GM12878 (cell line): ENCODE data around the gene SLC15A3. TPM values are rescaled to one million over a fixed set of nuclear protein-coding genes. Genes with fewer than 3 reads are reported as not detected.

Experiments used
- ATAC-seq: fragments of 200-7000 bp; cut with Tn5 transposase; 3 replicates; pipeline ENCODE4 v1.9.1; 2020; ENCODE audit warnings: mild to moderate bottlenecking, moderate library complexity
- BruUV-seq: library from RNA; stranded (reverse); fragments of 400-500 nt; replicated peaks from 2 replicates; lab custom pipeline; 2021; lab: Mats Ljungman, UMichigan
- CTCF ChIA-PET: fragments of 300-600 bp; sonication (Branson Sonifier 250); formaldehyde crosslinking; extraction: SDS; loops from one replicate; lab custom pipeline; 2021; ENCODE audit warnings: inconsistent platforms; lab: Yijun Ruan, JAX
- POLR2A ChIA-PET: fragments of 350-600 bp; formaldehyde crosslinking; extraction: SDS; loops from one replicate; lab custom pipeline; 2021; ENCODE audit warnings: inconsistent platforms; lab: Charles Lee
- RAD21 ChIA-PET: fragments of 300-600 bp; sonication (Branson Sonifier 250); formaldehyde crosslinking; loops from one replicate; lab custom pipeline; 2023; ENCODE audit warnings: antibody characterized with exemption; ENCODE audit not compliant: unreplicated experiment; lab: Charles Lee
- SMC1A ChIA-PET: fragments of 300-600 bp; sonication (Branson Sonifier 250); formaldehyde crosslinking; loops from one replicate; lab custom pipeline; 2023; ENCODE audit not compliant: unreplicated experiment, uncharacterized antibody; lab: Charles Lee
- DNase-seq: peaks from one replicate; pipeline ENCODE4 v3.0.0-alpha.2; 2011; ENCODE audit warnings: low read depth, low spot score
- FAIRE-seq: peaks from 3 replicates; lab custom pipeline; 2011; peaks lifted over from hg19 to GRCh38; lab: Jason Lieb, UNC
- H2AFZ ChIP-seq: 2 replicates; pipeline ENCODE4 v1.6.0; 2011; ENCODE audit warnings: low read depth, low read length, control low read depth; ENCODE audit not compliant: control insufficient read depth
- H3K27ac ChIP-seq: 2 replicates; pipeline ENCODE4 v1.5.1; 2011; ENCODE audit warnings: control low read depth; ENCODE audit not compliant: control insufficient read depth, insufficient read depth
- H3K27me3 ChIP-seq, 2 experiments: replicated peaks in 1 of 2; 2 replicates each; pipeline versions ENCODE4 v1.6.0 to v1.6.1; 2011; ENCODE audit warnings: low read length in 1 of 2; ENCODE audit not compliant: control insufficient read depth in 2 of 2, insufficient read depth in 2 of 2
- H3K36me3 ChIP-seq, 2 experiments: 2 replicates each; pipeline ENCODE4 v1.5.1; 2011; ENCODE audit warnings: low read length in 1 of 2; ENCODE audit not compliant: control insufficient read depth in 2 of 2, insufficient read depth in 2 of 2
- H3K4me1 ChIP-seq: 2 replicates; pipeline ENCODE4 v1.6.1; 2011; ENCODE audit warnings: mild to moderate bottlenecking, low read length, moderate library complexity, mixed read lengths; ENCODE audit not compliant: control insufficient read depth, insufficient read depth
- H3K4me2 ChIP-seq: 2 replicates; pipeline ENCODE4 v1.6.0; 2011; ENCODE audit warnings: control low read depth; ENCODE audit not compliant: control insufficient read depth, insufficient read depth
- H3K4me3 ChIP-seq: fragments of 200-600 bp; sonication (generic); 2 replicates; pipeline ENCODE4 v1.5.1; 2016
- H3K79me2 ChIP-seq: 2 replicates; pipeline ENCODE4 v1.6.0; 2011; ENCODE audit warnings: low read length; ENCODE audit not compliant: control insufficient read depth, insufficient read depth
- H3K9ac ChIP-seq: 2 replicates; pipeline ENCODE4 v1.8.0; 2011; ENCODE audit warnings: low read length, control low read depth, mixed read lengths; ENCODE audit not compliant: control insufficient read depth, insufficient read depth
- H3K9me3 ChIP-seq: replicated peaks from 3 replicates; pipeline ENCODE4 v1.5.1; 2011; ENCODE audit warnings: mild to moderate bottlenecking, low read length; ENCODE audit not compliant: control insufficient read depth, insufficient read depth
- H4K20me1 ChIP-seq: 2 replicates; pipeline ENCODE4 v1.6.0; 2011; ENCODE audit not compliant: control insufficient read depth, insufficient read depth
- ASH2L ChIP-seq: fragments of 300-600, 200-600 bp; sonication (generic); IDR thresholded peaks from 2 replicates; pipeline ENCODE4 v1.6.1; 2017; ENCODE audit warnings: low read depth, mild to moderate bottlenecking, borderline replicate concordance
- MXI1 ChIP-seq: fragments of 150-350 bp; IDR thresholded peaks from 2 replicates; pipeline ENCODE4 v1.6.1; 2011; ENCODE audit warnings: low read depth, mild to moderate bottlenecking, inconsistent platforms, low read length, improper control_type of control experiment
- POU2F2 ChIP-seq: IDR thresholded peaks from 3 replicates; pipeline ENCODE4 v1.6.1; 2011; ENCODE audit warnings: low read depth, mild to moderate bottlenecking, low read length, borderline replicate concordance
- RAD21 ChIP-seq: IDR thresholded peaks from 2 replicates; pipeline ENCODE4 v1.6.1; 2011; ENCODE audit warnings: mild to moderate bottlenecking, low read depth, low read length, moderate library complexity; ENCODE audit not compliant: insufficient read depth
- SMC3 ChIP-seq: IDR thresholded peaks from 2 replicates; pipeline ENCODE4 v1.6.1; 2011; ENCODE audit warnings: low read length, improper control_type of control experiment, borderline replicate concordance
- ZZZ3 ChIP-seq: IDR thresholded peaks from 2 replicates; pipeline ENCODE4 v1.6.1; 2011; ENCODE audit warnings: low read depth; ENCODE audit not compliant: control insufficient read depth, insufficient read length
- WGBS: methylation state at CpG from one replicate; pipeline ENCODE4 v1.1.6; 2016; ENCODE audit warnings: low lambda C conversion rate; ENCODE audit not compliant: insufficient replicate concordance, insufficient coverage; ENCODE audit errors: missing lambda C conversion rate; 5-methylcytosine and 5-hydroxymethylcytosine counted together
- in situ Hi-C: fragments of 300-500 bp; cut with MboI; formaldehyde crosslinking; loops from 9 replicates; pipeline ENCODE4 v1.14.3; 2018; ENCODE audit warnings: mixed read lengths
- intact Hi-C: fragments of 100-400 bp; cut with micrococcal nuclease; formaldehyde crosslinking; loops from one replicate; pipeline ENCODE4 v1.14.2; 2022; ENCODE audit not compliant: unreplicated experiment
- polyA plus RNA-seq, 11 experiments: library from polyadenylated mRNA; depleted of rRNA in 4 of 11; unstranded in 6 of 11; stranded (reverse) in 5 of 11; fragments of >200 nt; fragmentation: Nextera tagmentation in 4 of 11; fragmentation: Illumina TruSeq in 1 of 11; extraction: Ambion mirVana in 4 of 11; extraction: Trizol in 1 of 11; gene quantifications; 1 replicate in 1 of 11; 2 replicates in 10 of 11; pipeline versions ENCODE4 v1.2.1 to v1.2.3, GENCODE V29; 2011 to 2016; ENCODE audit warnings: inconsistent platforms in 2 of 11, missing spikeins in 2 of 11, low read depth in 1 of 11
- total RNA-seq, 4 experiments: library from RNA; depleted of rRNA in 3 of 4; stranded (reverse); fragments of >200 nt in 3 of 4; fragmentation: Illumina TruSeq in 1 of 4; extraction: Trizol in 1 of 4; gene quantifications; 2 replicates each; pipeline versions ENCODE4 v1.2.1 to v1.2.3, GENCODE V29; 2013 to 2021
- TF ChIP-seq, protein P1 (sequence below): IDR thresholded peaks from 2 replicates; pipeline ENCODE4 v1.6.1; 2012; ENCODE audit warnings: low read length, inconsistent platforms
- TF ChIP-seq, protein P2 (sequence below): IDR thresholded peaks from 2 replicates; pipeline ENCODE4 v1.6.1; 2012; ENCODE audit warnings: mild to moderate bottlenecking, low read depth, low read length

The SLC15A3 gene
- total and polyA plus RNA-seq, 10 of the 15 experiments (the other 5 are each of a cell fraction or from before 2014, with no cell fraction given): 17.7 to 102 (median 55.8) TPM

DNA sequence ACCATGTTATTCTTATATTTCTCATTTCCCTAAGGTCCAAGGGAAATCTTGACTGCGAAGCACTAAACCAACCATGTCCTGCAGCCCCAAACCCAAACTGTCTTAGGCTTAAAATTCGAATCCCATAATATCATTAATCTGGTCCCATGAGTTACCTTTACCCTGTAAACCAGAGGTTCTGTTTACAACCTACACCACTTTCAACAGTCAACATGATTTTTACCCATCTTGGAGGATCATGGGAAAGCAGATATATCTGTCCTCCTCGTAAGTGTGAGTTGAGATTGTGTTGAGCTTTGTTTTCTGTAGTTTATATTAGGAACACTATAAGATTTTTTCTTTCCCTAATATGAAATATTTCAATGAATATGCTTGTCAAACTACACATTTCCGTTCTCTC lies 52.0 kb downstream of the SLC15A3 start:
- intact Hi-C loops (loop anchor here (1.0 to 5.0 kb wide), 4 partner anchors 55 to 198 kb away; no protein-coding TSS in a partner anchor), in situ Hi-C loops (loop anchor here (5.0 kb wide), 1 partner anchor 63 kb away; no protein-coding TSS in a partner anchor)
- no TSS peak for BruUV-seq
- ChIA-PET RAD21 (interaction anchor here (1.1 to 2.6 kb wide), 7 partner anchors 13 to 229 kb away, joined by 3 to 12 read pairs (median 4); partner anchors contain the start of gene TMEM109), CTCF (interaction anchor here (0.6 to 11.5 kb wide), 32 partner anchors 8 to 535 kb away, joined by 3 to 135 read pairs (median 6); partner anchors contain the start of genes PTGDR2 and TMEM109), POLR2A (no interaction called here), SMC1A (interaction anchor here (0.6 to 8.0 kb wide), 15 partner anchors 9 to 267 kb away, joined by 3 to 57 read pairs (median 4); partner anchors contain the start of gene TMEM109)
- Histone ChIP-seq H3K9ac (no peak overlapping the region), H3K9me3 (no peaks in the 10 kb centered on the region), H3K4me3 (no peak overlapping the region), H3K4me1 (peaks cover 4% of the 10 kb centered on the region), H3K36me3 (peaks cover 28 to 50% of the 10 kb centered on the region in 2 experiments), H3K27ac (no peak overlapping the region), H4K20me1 (peaks cover 10% of the 10 kb centered on the region), H3K79me2 (peaks cover 21% of the 10 kb centered on the region), H3K27me3 (no peaks in the 10 kb centered on the region), H2AFZ (no peak overlapping the region), H3K4me2 (no peak overlapping the region)
- 28% methylated on average over 4 of the region's 4 CpGs for WGBS
- no peak for FAIRE-seq
- no peak for TF ChIP-seq ZZZ3
- DNase-seq: no peak
- ATAC-seq: no peak

DNA sequence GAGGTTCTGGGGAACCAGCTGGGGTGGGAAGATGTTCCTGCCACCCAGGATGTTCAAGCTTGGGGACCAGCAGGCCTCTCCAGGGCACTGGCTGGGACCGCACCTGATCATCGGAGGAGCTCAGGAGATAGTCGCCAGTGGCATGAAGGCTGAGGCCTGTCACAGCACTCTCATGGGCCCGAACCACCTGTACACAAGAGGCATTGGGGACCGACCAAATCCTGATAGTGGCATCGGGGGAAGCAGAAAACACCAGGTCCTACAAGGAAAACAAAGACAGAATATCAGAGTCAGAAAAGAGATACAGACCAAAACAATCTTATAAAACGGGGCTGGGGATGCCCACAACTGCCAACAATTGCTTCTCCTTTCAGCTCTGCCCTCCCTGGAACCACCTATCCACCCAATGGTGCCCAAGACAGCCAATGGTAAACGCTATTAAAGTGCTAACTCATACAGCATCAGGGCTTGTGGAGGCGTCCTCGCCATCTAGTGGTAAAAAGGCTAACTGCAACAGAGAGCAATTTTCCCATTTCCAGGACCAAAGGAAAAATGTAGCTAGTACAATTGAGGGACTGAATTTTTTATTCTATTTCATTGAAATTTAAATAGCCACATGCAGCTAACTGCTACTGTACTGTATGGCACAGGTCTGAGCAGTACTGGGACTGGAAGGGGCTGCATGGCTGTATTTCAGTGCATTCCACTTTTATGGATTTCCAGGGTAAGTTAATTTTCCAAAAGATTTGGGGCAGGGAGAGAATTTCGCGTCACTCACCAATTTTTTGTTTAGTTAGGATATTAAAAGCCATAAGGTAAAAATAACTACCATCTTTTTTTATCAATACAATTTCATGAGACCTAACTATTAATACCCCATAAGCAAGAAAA lies 52.7 kb downstream of the SLC15A3 start:
- 41% methylated on average over 12 of the region's 12 CpGs for WGBS
- H3K36me3 ChIP-seq: peaks cover 30 to 52% of the 10 kb centered on the region in 2 experiments
- peaks cover 9% of the 10 kb centered on the region for H4K20me1 ChIP-seq
- H3K27me3 ChIP-seq: no peaks in the 10 kb centered on the region
- in situ Hi-C loops: loop anchor here (5.0 kb wide), 1 partner anchor 62 kb away; no protein-coding TSS in a partner anchor
- intact Hi-C loops: loop anchor here (1.0 to 5.0 kb wide), 4 partner anchors 54 to 197 kb away; no protein-coding TSS in a partner anchor
- no peaks in the 10 kb centered on the region; the same call in 1 of the 2 replicates for H3K4me1 ChIP-seq
- SMC1A ChIA-PET: interaction anchor here (0.6 to 8.0 kb wide), 18 partner anchors 8 to 288 kb away, joined by 3 to 57 read pairs (median 4); partner anchors contain the start of gene TMEM109
- DNase-seq (no peak), FAIRE-seq (peak; percentile 52), ATAC-seq (peak; percentile 93)
- POLR2A ChIA-PET: no interaction called here
- H3K4me2 ChIP-seq: no peak overlapping the region
- no peak overlapping the region for H3K27ac ChIP-seq
- H3K4me3 ChIP-seq: no peak overlapping the region
- no peaks in the 10 kb centered on the region for H3K9me3 ChIP-seq
- RAD21 ChIA-PET: interaction anchor here (1.1 to 2.6 kb wide), 8 partner anchors 12 to 230 kb away, joined by 3 to 12 read pairs (median 4); partner anchors contain the start of gene TMEM109
- CTCF ChIA-PET: interaction anchor here (0.6 to 11.5 kb wide), 33 partner anchors 9 to 634 kb away, joined by 3 to 135 read pairs (median 6); partner anchors contain the start of genes PTGDR2 and TMEM109
- no peak overlapping the region for H3K9ac ChIP-seq
- peaks cover 14% of the 10 kb centered on the region for H3K79me2 ChIP-seq
- no peak overlapping the region for H2AFZ ChIP-seq
- BruUV-seq: no TSS peak
- TF ChIP-seq ASH2L (no peak), MXI1 (no peak), POU2F2 (peak; percentile 35; the same call in 1 of the 3 replicates), SMC3 (peak; percentile 85), RAD21 (peak; percentile 64)
- TF ChIP-seq, protein P1, sequence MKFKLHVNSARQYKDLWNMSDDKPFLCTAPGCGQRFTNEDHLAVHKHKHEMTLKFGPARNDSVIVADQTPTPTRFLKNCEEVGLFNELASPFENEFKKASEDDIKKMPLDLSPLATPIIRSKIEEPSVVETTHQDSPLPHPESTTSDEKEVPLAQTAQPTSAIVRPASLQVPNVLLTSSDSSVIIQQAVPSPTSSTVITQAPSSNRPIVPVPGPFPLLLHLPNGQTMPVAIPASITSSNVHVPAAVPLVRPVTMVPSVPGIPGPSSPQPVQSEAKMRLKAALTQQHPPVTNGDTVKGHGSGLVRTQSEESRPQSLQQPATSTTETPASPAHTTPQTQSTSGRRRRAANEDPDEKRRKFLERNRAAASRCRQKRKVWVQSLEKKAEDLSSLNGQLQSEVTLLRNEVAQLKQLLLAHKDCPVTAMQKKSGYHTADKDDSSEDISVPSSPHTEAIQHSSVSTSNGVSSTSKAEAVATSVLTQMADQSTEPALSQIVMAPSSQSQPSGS: no peak
- TF ChIP-seq, protein P2, sequence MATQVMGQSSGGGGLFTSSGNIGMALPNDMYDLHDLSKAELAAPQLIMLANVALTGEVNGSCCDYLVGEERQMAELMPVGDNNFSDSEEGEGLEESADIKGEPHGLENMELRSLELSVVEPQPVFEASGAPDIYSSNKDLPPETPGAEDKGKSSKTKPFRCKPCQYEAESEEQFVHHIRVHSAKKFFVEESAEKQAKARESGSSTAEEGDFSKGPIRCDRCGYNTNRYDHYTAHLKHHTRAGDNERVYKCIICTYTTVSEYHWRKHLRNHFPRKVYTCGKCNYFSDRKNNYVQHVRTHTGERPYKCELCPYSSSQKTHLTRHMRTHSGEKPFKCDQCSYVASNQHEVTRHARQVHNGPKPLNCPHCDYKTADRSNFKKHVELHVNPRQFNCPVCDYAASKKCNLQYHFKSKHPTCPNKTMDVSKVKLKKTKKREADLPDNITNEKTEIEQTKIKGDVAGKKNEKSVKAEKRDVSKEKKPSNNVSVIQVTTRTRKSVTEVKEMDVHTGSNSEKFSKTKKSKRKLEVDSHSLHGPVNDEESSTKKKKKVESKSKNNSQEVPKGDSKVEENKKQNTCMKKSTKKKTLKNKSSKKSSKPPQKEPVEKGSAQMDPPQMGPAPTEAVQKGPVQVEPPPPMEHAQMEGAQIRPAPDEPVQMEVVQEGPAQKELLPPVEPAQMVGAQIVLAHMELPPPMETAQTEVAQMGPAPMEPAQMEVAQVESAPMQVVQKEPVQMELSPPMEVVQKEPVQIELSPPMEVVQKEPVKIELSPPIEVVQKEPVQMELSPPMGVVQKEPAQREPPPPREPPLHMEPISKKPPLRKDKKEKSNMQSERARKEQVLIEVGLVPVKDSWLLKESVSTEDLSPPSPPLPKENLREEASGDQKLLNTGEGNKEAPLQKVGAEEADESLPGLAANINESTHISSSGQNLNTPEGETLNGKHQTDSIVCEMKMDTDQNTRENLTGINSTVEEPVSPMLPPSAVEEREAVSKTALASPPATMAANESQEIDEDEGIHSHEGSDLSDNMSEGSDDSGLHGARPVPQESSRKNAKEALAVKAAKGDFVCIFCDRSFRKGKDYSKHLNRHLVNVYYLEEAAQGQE: no peak
